GM12878 (cell line): Measurements from ENCODE around the gene SFT2D2. TPM values are rescaled to one million over a fixed set of nuclear protein-coding genes. Genes with fewer than 3 reads are reported as not detected.
A peak's percentile ranks its signal among the peaks of the same experiment; 100 is the strongest.

ENCODE experiments used
- ATAC-seq: fragments of 200-7000 bp; cut with Tn5 transposase; 3 replicates; pipeline ENCODE4 v1.9.1; 2020; ENCODE audit warnings: mild to moderate bottlenecking, moderate library complexity
- BruUV-seq: library from RNA; stranded (reverse); fragments of 400-500 nt; replicated peaks from 2 replicates; lab custom pipeline; 2021; lab: Mats Ljungman, UMichigan
- CTCF ChIA-PET: fragments of 300-600 bp; sonication (Branson Sonifier 250); formaldehyde crosslinking; extraction: SDS; loops from one replicate; lab custom pipeline; 2021; ENCODE audit warnings: inconsistent platforms; lab: Yijun Ruan, JAX
- POLR2A ChIA-PET: fragments of 350-600 bp; formaldehyde crosslinking; extraction: SDS; loops from one replicate; lab custom pipeline; 2021; ENCODE audit warnings: inconsistent platforms; lab: Charles Lee
- RAD21 ChIA-PET: fragments of 300-600 bp; sonication (Branson Sonifier 250); formaldehyde crosslinking; loops from one replicate; lab custom pipeline; 2023; ENCODE audit warnings: antibody characterized with exemption; ENCODE audit not compliant: unreplicated experiment; lab: Charles Lee
- SMC1A ChIA-PET: fragments of 300-600 bp; sonication (Branson Sonifier 250); formaldehyde crosslinking; loops from one replicate; lab custom pipeline; 2023; ENCODE audit not compliant: unreplicated experiment, uncharacterized antibody; lab: Charles Lee
- DNase-seq: peaks from one replicate; pipeline ENCODE4 v3.0.0-alpha.2; 2011; ENCODE audit warnings: low read depth, low spot score
- FAIRE-seq: peaks from 3 replicates; lab custom pipeline; 2011; peaks lifted over from hg19 to GRCh38; lab: Jason Lieb, UNC
- H2AFZ ChIP-seq: 2 replicates; pipeline ENCODE4 v1.6.0; 2011; ENCODE audit warnings: low read depth, low read length, control low read depth; ENCODE audit not compliant: control insufficient read depth
- H3K27ac ChIP-seq: 2 replicates; pipeline ENCODE4 v1.5.1; 2011; ENCODE audit warnings: control low read depth; ENCODE audit not compliant: control insufficient read depth, insufficient read depth
- H3K27me3 ChIP-seq, 2 experiments: replicated peaks in 1 of 2; 2 replicates each; pipeline versions ENCODE4 v1.6.0 to v1.6.1; 2011; ENCODE audit warnings: low read length in 1 of 2; ENCODE audit not compliant: control insufficient read depth in 2 of 2, insufficient read depth in 2 of 2
- H3K36me3 ChIP-seq, 2 experiments: 2 replicates each; pipeline ENCODE4 v1.5.1; 2011; ENCODE audit warnings: low read length in 1 of 2; ENCODE audit not compliant: control insufficient read depth in 2 of 2, insufficient read depth in 2 of 2
- H3K4me1 ChIP-seq: 2 replicates; pipeline ENCODE4 v1.6.1; 2011; ENCODE audit warnings: mild to moderate bottlenecking, low read length, moderate library complexity, mixed read lengths; ENCODE audit not compliant: control insufficient read depth, insufficient read depth
- H3K4me2 ChIP-seq: 2 replicates; pipeline ENCODE4 v1.6.0; 2011; ENCODE audit warnings: control low read depth; ENCODE audit not compliant: control insufficient read depth, insufficient read depth
- H3K4me3 ChIP-seq: fragments of 200-600 bp; sonication (generic); 2 replicates; pipeline ENCODE4 v1.5.1; 2016
- H3K79me2 ChIP-seq: 2 replicates; pipeline ENCODE4 v1.6.0; 2011; ENCODE audit warnings: low read length; ENCODE audit not compliant: control insufficient read depth, insufficient read depth
- H3K9ac ChIP-seq: 2 replicates; pipeline ENCODE4 v1.8.0; 2011; ENCODE audit warnings: low read length, control low read depth, mixed read lengths; ENCODE audit not compliant: control insufficient read depth, insufficient read depth
- H3K9me3 ChIP-seq: replicated peaks from 3 replicates; pipeline ENCODE4 v1.5.1; 2011; ENCODE audit warnings: mild to moderate bottlenecking, low read length; ENCODE audit not compliant: control insufficient read depth, insufficient read depth
- H4K20me1 ChIP-seq: 2 replicates; pipeline ENCODE4 v1.6.0; 2011; ENCODE audit not compliant: control insufficient read depth, insufficient read depth
- BRCA1 ChIP-seq: IDR thresholded peaks from 2 replicates; pipeline ENCODE4 v1.6.1; 2011; ENCODE audit warnings: low read depth, low read length, improper control_type of control experiment
- CREM ChIP-seq: IDR thresholded peaks from 2 replicates; pipeline ENCODE4 v1.6.1; 2014; ENCODE audit warnings: antibody characterized with exemption, low read depth
- DPF2 ChIP-seq: fragments of 450-650 bp; IDR thresholded peaks from 2 replicates; pipeline ENCODE4 v1.6.1; 2017; ENCODE audit warnings: mild to moderate bottlenecking
- FOXM1 ChIP-seq: IDR thresholded peaks from 2 replicates; pipeline ENCODE4 v1.6.1; 2012; ENCODE audit warnings: low read depth, mild to moderate bottlenecking, inconsistent platforms, low read length, moderate library complexity
- HDAC2 ChIP-seq: fragments of 200-600 bp; sonication (generic); IDR thresholded peaks from 2 replicates; pipeline ENCODE4 v1.6.1; 2017
- IKZF2 ChIP-seq, 2 experiments: fragments of 450-650 bp; IDR thresholded peaks; 2 replicates each; pipeline ENCODE4 v1.6.1; 2017; ENCODE audit warnings: mild to moderate bottlenecking in 2 of 2, moderate library complexity in 2 of 2
- RBBP5 ChIP-seq: fragments of 200-600 bp; sonication (generic); conservative IDR thresholded peaks from 2 replicates; pipeline ENCODE4 v1.6.1; 2016
- RUNX3 ChIP-seq: IDR thresholded peaks from 2 replicates; pipeline ENCODE4 v1.6.1; 2012; ENCODE audit warnings: low read length, inconsistent platforms
- TAF1 ChIP-seq: IDR thresholded peaks from 2 replicates; pipeline ENCODE4 v1.6.1; 2011; ENCODE audit warnings: mild to moderate bottlenecking, low read depth, low read length, borderline replicate concordance
- ZNF217 ChIP-seq: fragments of 450-650 bp; IDR thresholded peaks from 2 replicates; pipeline ENCODE4 v1.6.1; 2017; ENCODE audit warnings: antibody characterized with exemption, mild to moderate bottlenecking
- WGBS: methylation state at CpG from one replicate; pipeline ENCODE4 v1.1.6; 2016; ENCODE audit warnings: low lambda C conversion rate; ENCODE audit not compliant: insufficient replicate concordance, insufficient coverage; ENCODE audit errors: missing lambda C conversion rate; 5-methylcytosine and 5-hydroxymethylcytosine counted together
- in situ Hi-C: fragments of 300-500 bp; cut with MboI; formaldehyde crosslinking; loops from 9 replicates; pipeline ENCODE4 v1.14.3; 2018; ENCODE audit warnings: mixed read lengths
- intact Hi-C: fragments of 100-400 bp; cut with micrococcal nuclease; formaldehyde crosslinking; loops from one replicate; pipeline ENCODE4 v1.14.2; 2022; ENCODE audit not compliant: unreplicated experiment
- polyA plus RNA-seq, 11 experiments: library from polyadenylated mRNA; depleted of rRNA in 4 of 11; unstranded in 6 of 11; stranded (reverse) in 5 of 11; fragments of >200 nt; fragmentation: Nextera tagmentation in 4 of 11; fragmentation: Illumina TruSeq in 1 of 11; extraction: Ambion mirVana in 4 of 11; extraction: Trizol in 1 of 11; gene quantifications; 1 replicate in 1 of 11; 2 replicates in 10 of 11; pipeline versions ENCODE4 v1.2.1 to v1.2.3, GENCODE V29; 2011 to 2016; ENCODE audit warnings: inconsistent platforms in 2 of 11, missing spikeins in 2 of 11, low read depth in 1 of 11
- total RNA-seq, 4 experiments: library from RNA; depleted of rRNA in 3 of 4; stranded (reverse); fragments of >200 nt in 3 of 4; fragmentation: Illumina TruSeq in 1 of 4; extraction: Trizol in 1 of 4; gene quantifications; 2 replicates each; pipeline versions ENCODE4 v1.2.1 to v1.2.3, GENCODE V29; 2013 to 2021
- TF ChIP-seq, protein P1 (sequence below): fragments of 450-650 bp; formaldehyde crosslinking; IDR thresholded peaks from 2 replicates; pipeline ENCODE4 v1.4.0; 2020; ENCODE audit warnings: mild to moderate bottlenecking, moderate library complexity
- TF ChIP-seq, protein P2 (sequence below): fragments of 450-650 bp; IDR thresholded peaks from 2 replicates; pipeline ENCODE4 v1.6.1; 2016; ENCODE audit warnings: mild to moderate bottlenecking

SFT2D2 gene
- total and polyA plus RNA-seq, 10 of the 15 experiments (the other 5 are each of a cell fraction or from before 2014, with no cell fraction given): 5.6 to 49.6 (median 24.9) TPM

DNA sequence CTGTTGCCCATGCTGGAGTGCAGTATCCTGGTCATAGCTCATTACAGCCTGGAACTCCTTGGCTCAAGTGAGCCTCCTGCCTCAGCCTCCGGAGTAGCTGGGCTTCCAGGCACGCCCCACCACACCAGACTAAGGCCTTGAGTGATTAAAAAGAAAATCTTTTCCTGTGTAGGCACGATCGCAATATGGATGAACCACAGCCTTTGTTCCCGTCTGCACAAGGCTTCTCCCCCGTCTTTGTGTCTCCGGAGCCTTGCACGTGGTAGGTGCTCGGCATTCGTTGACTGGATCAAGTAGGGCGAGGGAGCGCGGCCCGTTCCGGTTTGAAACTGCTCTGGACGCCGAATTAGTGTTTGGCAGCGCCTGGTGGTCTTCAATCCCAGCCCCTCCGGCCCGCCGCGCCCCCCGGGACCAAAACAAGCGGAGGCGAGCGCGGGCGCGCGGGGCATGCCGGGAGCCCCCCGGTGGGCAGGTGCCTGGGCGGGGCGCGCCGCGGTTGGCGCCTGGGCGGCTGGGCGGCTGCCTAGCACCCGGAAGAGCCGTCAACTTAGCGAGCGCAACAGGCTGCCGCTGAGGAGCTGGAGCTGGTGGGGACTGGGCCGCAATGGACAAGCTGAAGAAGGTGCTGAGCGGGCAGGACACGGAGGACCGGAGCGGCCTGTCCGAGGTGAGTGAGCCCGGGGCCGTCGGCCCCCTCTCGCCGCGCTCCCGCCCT is at the start of gene SFT2D2 (continued):
- TF ChIP-seq TAF1 (peak; percentile 91), FOXM1 (no peak), RUNX3 (peak; percentile 35), RBBP5 (no peak)
- TF ChIP-seq, protein P1, sequence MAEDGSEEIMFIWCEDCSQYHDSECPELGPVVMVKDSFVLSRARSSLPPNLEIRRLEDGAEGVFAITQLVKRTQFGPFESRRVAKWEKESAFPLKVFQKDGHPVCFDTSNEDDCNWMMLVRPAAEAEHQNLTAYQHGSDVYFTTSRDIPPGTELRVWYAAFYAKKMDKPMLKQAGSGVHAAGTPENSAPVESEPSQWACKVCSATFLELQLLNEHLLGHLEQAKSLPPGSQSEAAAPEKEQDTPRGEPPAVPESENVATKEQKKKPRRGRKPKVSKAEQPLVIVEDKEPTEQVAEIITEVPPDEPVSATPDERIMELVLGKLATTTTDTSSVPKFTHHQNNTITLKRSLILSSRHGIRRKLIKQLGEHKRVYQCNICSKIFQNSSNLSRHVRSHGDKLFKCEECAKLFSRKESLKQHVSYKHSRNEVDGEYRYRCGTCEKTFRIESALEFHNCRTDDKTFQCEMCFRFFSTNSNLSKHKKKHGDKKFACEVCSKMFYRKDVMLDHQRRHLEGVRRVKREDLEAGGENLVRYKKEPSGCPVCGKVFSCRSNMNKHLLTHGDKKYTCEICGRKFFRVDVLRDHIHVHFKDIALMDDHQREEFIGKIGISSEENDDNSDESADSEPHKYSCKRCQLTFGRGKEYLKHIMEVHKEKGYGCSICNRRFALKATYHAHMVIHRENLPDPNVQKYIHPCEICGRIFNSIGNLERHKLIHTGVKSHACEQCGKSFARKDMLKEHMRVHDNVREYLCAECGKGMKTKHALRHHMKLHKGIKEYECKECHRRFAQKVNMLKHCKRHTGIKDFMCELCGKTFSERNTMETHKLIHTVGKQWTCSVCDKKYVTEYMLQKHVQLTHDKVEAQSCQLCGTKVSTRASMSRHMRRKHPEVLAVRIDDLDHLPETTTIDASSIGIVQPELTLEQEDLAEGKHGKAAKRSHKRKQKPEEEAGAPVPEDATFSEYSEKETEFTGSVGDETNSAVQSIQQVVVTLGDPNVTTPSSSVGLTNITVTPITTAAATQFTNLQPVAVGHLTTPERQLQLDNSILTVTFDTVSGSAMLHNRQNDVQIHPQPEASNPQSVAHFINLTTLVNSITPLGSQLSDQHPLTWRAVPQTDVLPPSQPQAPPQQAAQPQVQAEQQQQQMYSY (CRISPR knock-in tag): no peak

DNA sequence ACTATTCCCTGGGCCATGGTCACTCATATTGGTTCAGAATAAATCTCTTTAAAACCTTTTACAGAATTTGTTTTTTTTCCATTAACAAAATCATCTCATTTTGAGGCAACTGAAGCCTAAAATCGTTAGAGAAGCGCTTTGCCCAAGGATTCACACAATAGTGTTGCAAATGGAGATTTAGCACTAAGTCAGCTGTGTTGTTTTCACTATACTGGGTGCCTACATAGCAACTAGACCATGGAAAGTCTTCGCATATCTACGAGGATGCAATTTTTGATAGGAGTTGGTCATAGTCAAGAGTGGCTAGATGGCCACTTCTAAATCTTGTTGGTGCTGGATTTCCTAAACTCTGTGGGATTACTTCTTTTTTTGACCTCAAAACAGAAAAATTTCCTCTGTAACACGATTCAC is 47.6 kb upstream of the SFT2D2 start:
- ATAC-seq (peak; percentile 1; the same call in 2 of the 3 replicates), DNase-seq (no peak), FAIRE-seq (no peak)
- TF ChIP-seq ZNF217 (no peak), CREM (no peak), BRCA1 (no peak), IKZF2 (IDR thresholded peaks at IDR 0.05) (no peak), HDAC2 (no peak), DPF2 (no peak)
- TF ChIP-seq, protein P2, sequence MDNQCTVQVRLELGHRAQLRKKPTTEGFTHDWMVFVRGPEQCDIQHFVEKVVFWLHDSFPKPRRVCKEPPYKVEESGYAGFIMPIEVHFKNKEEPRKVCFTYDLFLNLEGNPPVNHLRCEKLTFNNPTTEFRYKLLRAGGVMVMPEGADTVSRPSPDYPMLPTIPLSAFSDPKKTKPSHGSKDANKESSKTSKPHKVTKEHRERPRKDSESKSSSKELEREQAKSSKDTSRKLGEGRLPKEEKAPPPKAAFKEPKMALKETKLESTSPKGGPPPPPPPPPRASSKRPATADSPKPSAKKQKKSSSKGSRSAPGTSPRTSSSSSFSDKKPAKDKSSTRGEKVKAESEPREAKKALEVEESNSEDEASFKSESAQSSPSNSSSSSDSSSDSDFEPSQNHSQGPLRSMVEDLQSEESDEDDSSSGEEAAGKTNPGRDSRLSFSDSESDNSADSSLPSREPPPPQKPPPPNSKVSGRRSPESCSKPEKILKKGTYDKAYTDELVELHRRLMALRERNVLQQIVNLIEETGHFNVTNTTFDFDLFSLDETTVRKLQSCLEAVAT: peak; percentile 71; the same call in 1 of the 2 replicates
- Histone ChIP-seq H3K4me1 (no peaks in the 10 kb centered on the region; the same call in 1 of the 2 replicates), H3K27ac (peak overlapping the region; percentile 95), H3K36me3 (no peaks in the 10 kb centered on the region), H3K9ac (peak overlapping the region; percentile 94), H3K79me2 (peaks cover 34% of the 10 kb centered on the region), H3K4me2 (peak overlapping the region; percentile 81), H3K9me3 (no peaks in the 10 kb centered on the region; the same call in 2 of the 3 replicates), H2AFZ (peak overlapping the region; percentile 97), H3K27me3 (no peaks in the 10 kb centered on the region), H4K20me1 (no peaks in the 10 kb centered on the region), H3K4me3 (peak overlapping the region; percentile 91)
- CTCF ChIA-PET: interaction anchor here (0.7 kb wide), 1 partner anchor 62 kb away, joined by 3 read pairs; no protein-coding TSS in a partner anchor
- SMC1A ChIA-PET: interaction anchor here (2.0 kb wide), 1 partner anchor 10 kb away, joined by 8 read pairs; no protein-coding TSS in a partner anchor
- RAD21 ChIA-PET: no interaction called here
- in situ Hi-C loops: no loop called here
- TSS peak; percentile 97 for BruUV-seq
- intact Hi-C loops: loop anchor here (2.0 to 10.0 kb wide), 2 partner anchors 49 to 243 kb away; partner anchors contain the start of genes DCAF6, MPC2 and SFT2D2
- 68% methylated on average over 5 of the region's 5 CpGs for WGBS
- POLR2A ChIA-PET: interaction anchor here (2.9 to 3.4 kb wide), 2 partner anchors 9 to 48 kb away, joined by 8 to 21 read pairs; partner anchors contain the start of gene SFT2D2
